CD4-positive, alpha-beta T cell treated with Interleukin-6 at 100 ng/mL for 8 hours (primary cell): ENCODE measurements around the gene MYO1D.
"Not testable (repeated sequence)": the region's sequence is repeated elsewhere in the genome, so short reads cannot be mapped to it uniquely, and the experiment has no call there.

Experiments
- DNase-seq: peaks from one replicate; pipeline ENCODE4 v3.0.0-alpha.2; 2020; ENCODE audit warnings: mixed read lengths, low spot score

MYO1D gene

GRCh38 chr17:32876417-32877163, at the start of gene MYO1D:
Gene MYO1D, minus strand, starts transcription at chr17:32877124. Its CDS starts 252 bp downstream, at chr17:32876872.
- peak; percentile 28 for DNase-seq

GRCh38 chr17:32926183-32926582, 49.3 kb upstream of the MYO1D start:
- DNase-seq: no peak

DNA sequence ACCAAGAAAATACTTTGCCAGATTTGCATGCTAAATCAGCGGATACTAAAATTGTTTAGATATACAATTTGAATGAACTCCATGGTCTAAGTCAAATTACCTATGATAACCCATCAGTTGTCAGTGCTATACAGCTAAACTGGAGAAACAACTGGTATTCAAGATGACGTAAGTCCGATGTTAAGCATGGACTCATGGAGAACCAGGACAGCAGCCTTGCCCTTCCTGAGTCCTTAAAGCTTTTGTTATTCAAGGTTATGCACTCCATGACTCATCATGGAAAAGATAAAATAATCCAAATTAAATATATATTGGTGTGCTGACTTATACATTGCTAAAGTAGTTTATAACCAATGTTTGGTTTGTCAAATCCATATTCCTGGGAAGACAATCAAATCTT, 47.0 kb upstream of the MYO1D start:
- not testable (repeated sequence) for DNase-seq

DNA sequence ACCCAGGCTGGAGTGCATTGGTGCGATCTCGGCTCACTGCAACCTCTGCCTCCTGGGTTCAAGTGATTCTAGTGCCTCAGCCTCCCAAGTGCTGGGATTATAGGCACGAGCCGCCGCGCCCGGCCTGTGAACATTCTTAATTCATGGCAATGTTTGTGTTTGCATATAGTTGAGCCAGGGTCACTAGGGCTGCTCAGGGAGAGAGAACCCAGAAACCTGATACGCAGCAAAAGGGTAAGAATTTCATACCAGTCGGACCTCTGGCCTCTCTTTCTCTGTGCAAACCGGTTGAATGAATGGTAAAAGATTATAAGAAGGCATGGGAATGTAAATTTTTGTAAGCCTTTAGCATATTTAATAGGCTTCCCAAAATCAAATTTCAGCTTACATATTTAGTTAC, 44.1 kb upstream of the MYO1D start:
- no peak for DNase-seq

GRCh38 chr17:32920293-32920692, 43.4 kb upstream of the MYO1D start:
- no peak for DNase-seq

- DNase-seq: not testable (repeated sequence)
Observed at GRCh38 chr17:32919876-32920275, 43.0 kb upstream of the MYO1D start.

DNA sequence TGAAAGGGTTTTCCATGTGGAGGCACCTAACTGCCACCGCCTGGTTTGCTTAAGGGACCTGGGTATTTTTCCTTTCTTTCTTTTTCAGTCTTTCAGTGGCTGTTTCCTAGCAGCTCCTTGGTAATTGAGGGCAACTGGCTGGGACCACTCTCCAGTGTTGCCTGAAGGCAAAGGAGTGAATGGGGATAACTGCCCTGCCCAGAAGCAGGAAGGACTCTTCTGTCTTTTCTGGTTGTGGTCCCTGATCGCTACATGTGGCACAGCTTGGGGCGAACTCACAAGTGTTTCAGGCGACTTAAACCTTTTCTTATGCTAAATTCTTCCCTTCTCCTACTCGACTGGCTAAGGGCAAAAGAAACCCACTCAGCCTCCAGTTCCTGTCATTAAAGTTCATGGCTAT, 40.9 kb upstream of the MYO1D start:
- DNase-seq: no peak

GRCh38 chr17:32917081-32917480, 40.2 kb upstream of the MYO1D start:
- DNase-seq: no peak

- no peak for DNase-seq
Observed at GRCh38 chr17:32916134-32916533, 39.2 kb upstream of the MYO1D start.

GRCh38 chr17:32915245-32915644, 38.3 kb upstream of the MYO1D start:
- no peak for DNase-seq

DNA sequence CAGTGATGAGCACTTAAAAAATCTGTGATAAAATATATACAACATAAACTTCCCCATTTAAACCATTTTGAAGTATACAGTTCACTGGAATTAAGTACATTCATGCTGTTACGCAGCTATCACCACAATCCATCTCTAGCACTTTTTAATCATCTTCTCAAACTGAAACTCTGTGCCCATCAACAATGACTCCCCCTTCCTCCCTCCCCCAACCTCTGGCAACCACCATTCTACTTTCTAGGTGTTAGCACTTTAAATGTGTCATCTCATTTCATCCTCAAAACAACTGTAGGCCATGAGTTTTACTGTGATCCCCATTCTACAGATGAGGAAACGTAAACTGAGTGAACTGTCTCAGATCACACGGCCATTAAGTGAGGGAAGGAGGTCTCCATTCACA, 37.3 kb upstream of the MYO1D start:
- DNase-seq: no peak

- DNase-seq: no peak
Observed at GRCh38 chr17:32913593-32913992, 36.7 kb upstream of the MYO1D start.

GRCh38 chr17:32912218-32912897, 35.4 kb upstream of the MYO1D start:
- DNase-seq: no peak

DNA sequence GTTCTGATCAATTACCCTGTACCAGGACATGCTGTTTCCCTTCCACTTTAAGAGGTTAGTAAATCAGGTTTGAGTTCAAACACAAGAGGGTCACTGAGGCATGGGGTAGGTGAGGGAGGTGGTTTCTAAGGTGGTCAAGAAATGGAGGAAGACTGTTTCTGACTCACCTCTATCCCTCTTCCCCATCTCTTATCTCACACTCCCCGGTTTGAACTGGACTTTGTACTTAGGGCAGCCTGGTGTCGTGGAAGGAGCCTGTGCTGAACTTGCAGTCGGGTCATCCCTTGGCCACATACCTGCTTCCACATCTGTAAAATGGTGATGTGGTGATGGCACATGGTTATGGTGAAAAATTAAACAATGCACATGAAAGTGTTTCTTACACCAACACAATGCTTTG, 33.8 kb upstream of the MYO1D start:
- DNase-seq: no peak

GRCh38 chr17:32909787-32910369, 33.0 kb upstream of the MYO1D start:
- peak; percentile 26 for DNase-seq

- DNase-seq: no peak
Observed at GRCh38 chr17:32907583-32907982, 30.7 kb upstream of the MYO1D start.

- no peak for DNase-seq
Observed at GRCh38 chr17:32904891-32905290, 28.0 kb upstream of the MYO1D start.

DNA sequence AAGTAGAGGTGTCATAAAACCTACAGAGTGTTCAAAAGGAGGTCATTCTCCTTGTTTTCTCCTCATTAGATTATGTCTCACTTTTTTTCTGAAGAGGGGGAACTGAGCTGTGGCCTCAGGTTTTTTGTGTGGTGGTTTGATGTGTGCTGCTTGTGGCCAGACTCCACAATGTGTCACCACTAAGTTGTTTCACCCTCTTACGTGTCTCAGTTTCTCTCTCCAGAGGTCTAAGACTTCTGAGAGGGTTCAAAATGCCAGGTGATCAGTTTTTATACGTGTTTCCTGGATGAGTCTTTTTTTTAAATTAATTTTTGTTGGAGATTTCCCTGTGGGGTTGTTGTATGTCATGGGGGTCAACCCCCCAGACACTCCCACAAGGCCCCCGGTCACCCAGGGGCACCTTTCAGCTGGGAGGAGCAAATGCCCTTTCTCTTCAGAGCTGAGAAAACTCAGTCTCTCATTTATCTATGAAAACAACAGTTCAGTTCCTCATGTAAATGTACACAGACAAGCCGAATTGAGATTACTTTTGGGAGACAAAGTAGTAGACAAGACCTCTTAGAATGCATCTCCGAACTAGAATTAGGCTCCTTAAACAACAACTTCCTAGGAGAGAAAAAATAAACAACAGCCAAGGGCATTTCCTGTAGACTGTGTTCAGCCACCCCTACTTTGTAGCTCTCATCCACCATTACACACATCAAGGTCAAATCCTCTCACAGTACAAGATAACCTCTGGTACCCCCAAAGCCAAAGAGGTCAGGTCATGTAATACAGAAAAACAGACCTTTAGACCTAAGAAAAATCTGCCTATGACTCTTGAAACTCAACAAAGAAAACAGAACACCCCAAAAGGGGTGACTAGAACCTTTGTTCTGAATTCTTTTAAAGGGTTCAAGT, 27.1 kb upstream of the MYO1D start:
- DNase-seq: no peak

DNA sequence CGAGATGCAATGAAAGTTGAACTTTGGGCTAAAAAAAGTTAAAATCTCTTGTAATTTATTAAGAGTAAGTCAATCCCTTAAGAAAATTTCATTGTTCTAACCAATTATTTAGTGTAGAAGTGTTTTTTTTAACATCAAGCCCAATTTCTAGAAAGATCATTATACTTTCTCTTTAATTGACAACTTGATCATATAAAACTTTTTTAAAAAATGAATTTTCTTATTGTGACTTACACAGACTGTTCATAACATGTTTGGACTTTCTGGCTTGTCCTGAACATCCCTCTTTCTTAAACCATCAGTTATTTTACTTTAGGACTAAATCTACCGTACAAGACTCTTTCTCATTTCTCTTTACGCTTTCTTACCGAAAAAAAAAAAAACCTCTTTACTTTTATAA, 24.8 kb upstream of the MYO1D start:
- no peak for DNase-seq

DNA sequence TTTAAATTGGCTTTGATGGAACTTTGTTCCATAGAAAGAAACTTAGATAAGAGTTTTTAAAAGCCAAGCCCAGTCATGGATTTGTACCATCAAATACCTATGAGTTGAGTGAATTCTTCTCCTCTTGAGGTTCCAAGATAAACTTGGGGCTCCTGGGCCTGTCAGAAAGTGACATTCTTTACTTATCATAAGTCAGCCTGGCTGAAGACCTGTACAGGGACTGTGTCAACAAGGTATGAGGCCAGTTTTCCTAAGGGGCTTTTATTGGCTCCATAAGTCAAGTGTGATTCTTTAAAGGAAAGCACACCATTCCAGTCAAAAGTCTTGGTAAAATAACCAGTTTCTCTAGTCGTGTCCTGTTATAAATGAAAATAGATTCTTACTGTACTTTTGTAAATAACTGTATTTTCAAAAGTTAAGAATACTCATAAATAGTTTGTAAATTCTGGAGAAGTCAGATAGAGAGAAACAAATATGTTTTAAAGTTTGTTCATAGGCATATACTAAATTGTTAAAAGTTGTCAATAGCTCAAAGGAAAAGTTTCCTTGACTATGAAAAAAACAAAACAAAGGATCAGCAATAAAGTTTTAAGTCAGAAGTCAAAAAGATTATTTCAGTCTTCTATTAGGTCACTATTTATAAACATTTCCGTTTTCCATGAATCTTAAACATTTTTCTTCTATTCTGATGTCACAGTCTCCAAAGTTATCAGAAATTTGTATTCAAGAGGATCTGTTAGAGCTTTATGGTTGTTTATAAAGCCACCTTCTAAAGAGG, 22.5 kb upstream of the MYO1D start:
- DNase-seq: no peak

DNA sequence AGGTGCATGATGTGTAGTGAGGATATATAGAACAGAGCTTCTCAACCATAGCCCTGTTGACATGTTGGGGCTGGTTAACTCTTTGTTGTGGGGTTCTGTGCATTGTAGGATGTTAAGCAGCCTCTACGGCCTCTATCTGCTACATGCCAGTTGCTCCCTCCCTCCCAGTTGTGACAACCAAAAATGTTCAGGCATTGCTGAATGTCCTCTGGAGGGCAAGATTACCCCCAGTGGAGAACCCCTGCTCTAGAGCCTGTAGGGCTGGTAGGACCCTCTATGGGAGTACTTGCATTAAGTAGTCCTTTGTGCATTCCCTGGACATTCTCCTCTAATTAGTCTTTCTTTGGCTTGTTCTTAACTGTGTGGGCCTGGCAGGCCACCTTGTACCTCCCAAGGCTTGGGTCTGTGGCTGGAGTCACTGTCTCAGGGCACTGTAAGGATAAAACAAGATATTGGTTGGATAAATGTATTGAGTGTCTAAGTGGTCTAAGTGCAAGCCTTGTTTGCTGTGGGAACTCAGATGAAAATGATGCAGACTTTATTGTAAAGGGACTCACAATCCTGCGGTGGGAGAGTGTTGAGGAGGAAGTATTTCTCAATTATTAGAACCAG, 19.8 kb upstream of the MYO1D start:
- DNase-seq: no peak
